ENCODE results near the gene MED25. TPM values are rescaled to one million over a fixed set of nuclear protein-coding genes. Genes with fewer than 3 reads are reported as not detected.

Gene MED25
- total and polyA plus RNA-seq, 9 of the 15 experiments (the other 6 are each of a cell fraction or from before 2014, with no cell fraction given), result 4.1 to 93.9 (median 19.3) TPM

- TF ChIP-seq ZNF407 (IDR thresholded peaks at IDR 0.05; ENCODE audit: low read depth), result no peak
Observed at GRCh38 chr19:49820125-49820524, 2.0 kb downstream of the MED25 start (continued).

GRCh38 chr19:49823472-49823871, 5.4 kb downstream of the MED25 start:
- no peak for TF ChIP-seq FOS (IDR thresholded peaks at IDR 0.05; ENCODE audit: extremely low read depth, insufficient read length)
- Histone ChIP-seq H3K4me3 (no peak overlapping the region), H3K9ac (ENCODE audit: insufficient read depth in 1 of 2, low read depth in 2 of 2, low read length in 2 of 2) (no peak overlapping the region), H3K27me3 (ENCODE audit: control insufficient read depth in 2 of 2, insufficient read depth in 2 of 2, low read length in 2 of 2) (no peaks in the 10 kb centered on the region), H3K4me2 (ENCODE audit: insufficient read depth, low read length) (no peak overlapping the region), H3K9me3 (replicated peaks; ENCODE audit: control insufficient read depth, insufficient read depth, low read depth, low read length) (no peaks in the 10 kb centered on the region), H3K27ac (ENCODE audit: extremely low read depth, low read depth, low read length) (no peak overlapping the region), H4K20me1 (replicated peaks; ENCODE audit: control insufficient read depth, insufficient read depth, low read length) (0 out of 2 replicates have a peak, but pooled peaks cover 3% of the 10 kb centered on the region), H3K4me1 (replicated peaks in 1 of 2; ENCODE audit: control insufficient read depth in 2 of 2, insufficient read depth in 2 of 2, low read length in 2 of 2) (peaks cover 17 to 38% of the 10 kb centered on the region in 2 experiments), H2AFZ (ENCODE audit: low read depth, low read length) (no peak overlapping the region), H3K36me3 (ENCODE audit: control insufficient read depth, insufficient read depth, low read length) (peaks cover 52% of the 10 kb centered on the region), H3K9me1 (ENCODE audit: control insufficient read depth, insufficient read depth, low read length) (no peaks in the 10 kb centered on the region), H3K79me2 (ENCODE audit: control insufficient read depth, insufficient read depth, low read length) (peaks cover 51% of the 10 kb centered on the region)
- WGBS (ENCODE audit: insufficient coverage, low coverage, missing lambda C conversion rate), result 90% methylated on average over 12 of the region's 12 CpGs
- FAIRE-seq (no peak), DNase-seq (ENCODE audit: extremely low read depth in 1 of 4, low spot score in 3 of 4) (no peak), ATAC-seq (no peak)
- CTCF ChIA-PET (ENCODE audit: low intra/inter-chr PET ratio), result no interaction called here
- intact Hi-C loops (cut with micrococcal nuclease) (no loop called here), in situ Hi-C loops (cut with MboI) (no loop called here)
- POLR2A ChIA-PET, result no interaction called here
- no TSS peak for BruUV-seq (replicated peaks)

Measured in K562 (cell line).